ENCODE results near the gene DPH7. TPM values are rescaled to one million over a fixed set of nuclear protein-coding genes. Genes with fewer than 3 reads are reported as not detected.

Gene DPH7
- total and polyA plus RNA-seq, 2 of the 8 experiments (the other 6 are each of a cell fraction or from before 2014, with no cell fraction given), result 44.6 to 45.5 TPM

- H3K56ac ChIP-seq (replicated peaks; ENCODE audit: insufficient read length, low read depth, low read length), result no peak overlapping the region
- H2AFZ ChIP-seq (ENCODE audit: low read length), result no peak overlapping the region
- CTCF ChIA-PET (ENCODE audit: partially characterized antibody), result interaction anchor here (0.6 to 1.3 kb wide), 5 partner anchors 9 to 32 kb away, joined by 3 to 5 read pairs (median 3); no protein-coding TSS in a partner anchor
- H3K79me1 ChIP-seq (ENCODE audit: low read depth, low read length), result peaks cover 5% of the 10 kb centered on the region; the same call in 1 of the 2 replicates
- 22% methylated on average over 36 of the region's 58 CpGs; no CpG with 5 or more reads in 1 of the 2 experiments for WGBS, 2 experiments (ENCODE audit: extremely low coverage in 1 of 2, insufficient coverage in 1 of 2, insufficient read length in 1 of 2, insufficient replicate concordance in 2 of 2, low coverage in 1 of 2, low lambda C conversion rate in 2 of 2, missing lambda C conversion rate in 1 of 2)
- peak in 1 of 2 experiments; percentile 67 for DNase-seq (ENCODE audit: low read depth in 1 of 2, low spot score in 2 of 2)
- peaks cover 0 to 7% (median 1%) of the 10 kb centered on the region in 4 experiments; a peak in 3 of 7 replicates for H3K4me1 ChIP-seq (replicated peaks in 1 of 4; ENCODE audit: control insufficient read depth in 3 of 4, insufficient read depth in 4 of 4, low read length in 3 of 4)
- H4K20me1 ChIP-seq (replicated peaks in 1 of 2; ENCODE audit: control insufficient read depth in 1 of 2, insufficient read depth in 2 of 2, low read length in 2 of 2), result peaks cover 4 to 6% of the 10 kb centered on the region in 2 experiments
- peaks cover 7 to 21% (median 10%) of the 10 kb centered on the region in 4 experiments; a peak in 5 of 8 replicates for H3K36me3 ChIP-seq (ENCODE audit: control insufficient read depth in 2 of 4, insufficient read depth in 4 of 4, low read length in 3 of 4)
- H4K5ac ChIP-seq (ENCODE audit: insufficient read length, low read depth, low read length), result peak overlapping the region; percentile 36
- peaks cover 7% of the 10 kb centered on the region; the same call in 1 of the 2 replicates for H3K23me2 ChIP-seq (ENCODE audit: low read depth, low read length)
- H4K8ac ChIP-seq (ENCODE audit: extremely low read depth, insufficient read depth, low read length), result peak overlapping the region; percentile 95
- H3K9me3 ChIP-seq (ENCODE audit: insufficient read depth in 2 of 2, low read depth in 1 of 2, low read length in 1 of 2), result peaks cover 0 to 3% of the 10 kb centered on the region in 2 experiments; a peak in 1 of 4 replicates
- POLR2A ChIA-PET (ENCODE audit: partially characterized antibody), result interaction anchor here (0.7 to 2.8 kb wide), 13 partner anchors 9 to 159 kb away, joined by 3 to 16 read pairs (median 3); partner anchors contain the start of gene DPH7
- H2BK20ac ChIP-seq (ENCODE audit: low read length), result no peak overlapping the region
- FAIRE-seq, result no peak
- H3K4me2 ChIP-seq (ENCODE audit: insufficient read depth in 1 of 2, low read depth in 2 of 2, low read length in 2 of 2), result peak overlapping the region; percentile 78 to 90
- H2BK5ac ChIP-seq (ENCODE audit: low read depth, low read length), result no peak overlapping the region
- H3K79me2 ChIP-seq (ENCODE audit: control insufficient read depth in 1 of 2, insufficient read depth in 2 of 2, low read length in 2 of 2), result no peaks in the 10 kb centered on the region
- H3K9ac ChIP-seq (replicated peaks in 1 of 4; ENCODE audit: extremely low read depth in 1 of 4, low read depth in 3 of 4, low read length in 3 of 4), result peak overlapping the region; percentile 69 to 88 (median 79)
- H3K14ac ChIP-seq (ENCODE audit: insufficient read length), result no peak overlapping the region
- peak overlapping the region; percentile 53; the same call in 1 of the 2 replicates for H3K27ac ChIP-seq (ENCODE audit: low read depth, low read length)
- no peaks in the 10 kb centered on the region for H3K27me3 ChIP-seq (replicated peaks in 1 of 4; ENCODE audit: control insufficient read depth in 3 of 4, extremely low read depth in 1 of 4, insufficient read depth in 3 of 4, low read length in 3 of 4)
- peak overlapping the region; percentile 63 to 79 (median 77) for H3K4me3 ChIP-seq (ENCODE audit: extremely low read depth in 1 of 4, insufficient read depth in 2 of 4, low read depth in 3 of 4, low read length in 4 of 4)
- no peak overlapping the region for H2BK120ac ChIP-seq (replicated peaks; ENCODE audit: low read depth, low read length)
- peak overlapping the region; percentile 6 for H4K91ac ChIP-seq (replicated peaks; ENCODE audit: insufficient read length, low read length)
- peak overlapping the region; percentile 91 for H3K4ac ChIP-seq (replicated peaks; ENCODE audit: insufficient read length, low read depth, low read length)
- H2BK12ac ChIP-seq (ENCODE audit: low read depth, low read length), result no peak overlapping the region
- H3K18ac ChIP-seq (ENCODE audit: extremely low read depth, low read length), result peak overlapping the region; percentile 6; the same call in 1 of the 2 replicates
- H2AK5ac ChIP-seq (ENCODE audit: low read depth, low read length), result no peak overlapping the region
- no peak overlapping the region for H2BK15ac ChIP-seq (ENCODE audit: low read length)
- H3K23ac ChIP-seq (ENCODE audit: insufficient read length), result no peak overlapping the region
- TF ChIP-seq KDM5A (IDR thresholded peaks at IDR 0.05; ENCODE audit: low read length), result 0 out of 2 replicates have a peak, but pooled peaks have one; percentile 33
- 0 out of 2 replicates have a peak, but pooled peaks have one; percentile 9 for TF ChIP-seq E2F6 (IDR thresholded peaks at IDR 0.05)
- no peak for TF ChIP-seq CTBP2 (IDR thresholded peaks at IDR 0.05; ENCODE audit: borderline replicate concordance, insufficient read depth, insufficient read length, low read length)
- no peak for TF ChIP-seq CBX5 (IDR thresholded peaks at IDR 0.05; ENCODE audit: low read depth, low read length)
- TF ChIP-seq BACH1 (IDR thresholded peaks at IDR 0.05; ENCODE audit: low read length), result no peak
- TF ChIP-seq KDM1A (IDR thresholded peaks at IDR 0.05; ENCODE audit: borderline replicate concordance, low read length), result peak; percentile 37; the same call in 1 of the 2 replicates
- peak; percentile 85 for TF ChIP-seq PHF8 (conservative IDR thresholded peaks at IDR 0.05; ENCODE audit: low read depth, low read length)
- no peak for TF ChIP-seq SP2 (IDR thresholded peaks at IDR 0.05; ENCODE audit: low read length)
- TF ChIP-seq TBP (IDR thresholded peaks at IDR 0.05; ENCODE audit: low read depth, low read length), result 0 out of 2 replicates have a peak, but pooled peaks have one; percentile 1
- TF ChIP-seq, protein P1, sequence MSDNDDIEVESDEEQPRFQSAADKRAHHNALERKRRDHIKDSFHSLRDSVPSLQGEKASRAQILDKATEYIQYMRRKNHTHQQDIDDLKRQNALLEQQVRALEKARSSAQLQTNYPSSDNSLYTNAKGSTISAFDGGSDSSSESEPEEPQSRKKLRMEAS (IDR thresholded peaks at IDR 0.05), result peak; percentile 34; the same call in 1 of the 2 replicates
Observed at GRCh38 chr9:137552022-137552768, 26.5 kb downstream of the DPH7 start.
